CD4-positive, alpha-beta T cell treated with Interleukin-6 for 4 hours (primary cell): Measurements from ENCODE around the gene TM9SF3.

ENCODE experiments used
- DNase-seq: peaks from one replicate; pipeline ENCODE4 v3.0.0-alpha.2; 2020; ENCODE audit warnings: mixed read lengths

TM9SF3 gene

DNA sequence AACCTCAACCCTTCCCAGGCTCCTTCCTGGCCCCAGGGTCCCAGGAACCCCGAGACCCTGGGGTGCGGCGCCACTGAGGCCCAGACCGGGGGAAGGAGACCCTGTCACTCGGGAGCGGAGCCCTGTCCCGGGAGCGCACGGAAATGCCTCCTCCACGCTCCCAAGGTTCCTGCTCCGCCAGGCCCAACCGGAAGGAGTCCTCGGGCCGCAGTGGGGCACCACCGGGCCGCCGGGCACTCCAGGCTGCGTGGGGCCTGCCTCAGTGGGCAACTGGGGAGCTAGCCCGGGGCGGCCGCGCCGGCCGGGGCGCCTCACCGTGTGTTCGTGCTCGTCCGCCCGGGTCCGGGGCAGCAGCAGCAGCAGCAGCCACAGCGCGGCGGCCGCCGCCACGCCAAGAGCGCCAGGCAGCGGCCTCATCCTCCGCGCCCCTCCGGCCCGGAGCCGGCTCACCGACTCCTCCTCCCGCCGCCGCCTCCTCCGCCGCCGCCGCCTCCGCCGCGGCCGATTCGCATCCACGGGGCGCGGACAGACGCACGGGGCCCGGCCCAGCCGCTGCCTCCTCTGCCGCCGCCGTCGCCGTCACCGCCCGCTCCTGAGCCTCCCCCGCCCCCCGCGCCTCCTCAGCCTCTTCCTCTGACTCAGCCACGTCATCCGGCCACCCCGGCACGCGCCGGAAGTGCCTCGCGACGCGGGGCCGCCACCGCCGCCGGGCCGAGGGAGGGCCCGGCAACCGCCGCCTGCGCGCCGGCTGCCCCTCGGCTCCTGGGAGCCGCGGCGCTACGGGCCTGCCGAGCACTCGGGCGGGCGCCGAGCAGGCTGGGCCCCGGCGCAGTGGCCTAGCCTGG lies at the start of gene TM9SF3:
TM9SF3 (minus strand) TSS at position 594 of the 845 bp plus-strand sequence; CDS start at position 417, 177 bp downstream.
- DNase-seq, result peak; percentile 94

GRCh38 chr10:96636551-96636950 lies 49.7 kb upstream of the TM9SF3 start:
- no peak for DNase-seq

DNA sequence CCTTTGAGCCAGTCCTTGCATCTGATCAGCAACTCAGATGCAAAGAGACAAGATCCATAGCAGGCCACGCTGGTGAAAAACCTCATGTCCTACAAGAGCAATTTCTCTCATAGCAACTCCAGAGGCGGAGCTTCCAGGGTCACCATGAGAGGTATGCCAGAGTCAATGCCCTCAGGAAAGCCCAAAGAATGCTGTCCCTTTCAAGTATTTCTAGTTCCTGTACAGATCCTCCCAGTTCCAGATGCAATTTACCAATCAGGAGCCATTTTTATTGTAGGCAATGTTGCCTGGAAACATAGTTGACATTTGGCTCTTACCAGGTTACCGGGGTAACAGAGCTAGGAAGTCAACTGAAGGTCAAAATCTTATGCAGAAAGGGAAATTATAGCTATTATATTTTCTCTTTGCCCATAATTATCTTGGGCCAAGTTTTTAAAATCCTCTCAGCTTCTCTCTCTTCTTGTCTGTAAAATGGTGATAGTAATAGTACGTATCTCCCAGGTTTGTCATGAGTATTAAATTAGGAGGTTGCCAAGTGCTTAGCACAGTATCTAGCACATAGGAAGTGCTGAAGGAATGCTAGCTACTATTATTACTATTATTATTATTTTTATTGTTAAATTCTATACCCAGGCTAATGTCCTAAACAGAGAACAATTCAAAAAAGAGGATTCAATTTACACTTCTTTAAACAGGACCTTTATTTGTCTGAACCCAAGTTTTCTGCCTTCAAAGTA lies 46.3 kb upstream of the TM9SF3 start:
- DNase-seq, result no peak

DNA sequence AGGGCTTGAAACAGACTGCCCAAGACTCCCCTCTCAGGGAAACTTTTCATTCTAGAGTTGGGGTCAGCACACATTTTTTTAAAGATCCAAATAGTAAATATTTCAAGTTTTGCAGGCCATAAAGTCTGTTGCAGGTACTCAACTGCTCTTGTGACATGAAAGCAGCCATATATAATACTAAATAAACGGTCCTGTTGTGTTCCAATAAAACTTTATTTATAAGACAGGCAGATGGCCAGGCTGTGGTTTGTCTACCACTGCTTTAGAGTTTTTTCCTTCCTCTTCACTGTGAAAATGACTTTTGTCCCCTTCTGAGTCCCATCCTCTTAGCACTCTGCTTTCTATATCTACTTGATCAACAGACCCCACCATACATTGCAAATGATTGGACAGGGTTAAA lies 40.5 kb upstream of the TM9SF3 start:
- no peak for DNase-seq

DNA sequence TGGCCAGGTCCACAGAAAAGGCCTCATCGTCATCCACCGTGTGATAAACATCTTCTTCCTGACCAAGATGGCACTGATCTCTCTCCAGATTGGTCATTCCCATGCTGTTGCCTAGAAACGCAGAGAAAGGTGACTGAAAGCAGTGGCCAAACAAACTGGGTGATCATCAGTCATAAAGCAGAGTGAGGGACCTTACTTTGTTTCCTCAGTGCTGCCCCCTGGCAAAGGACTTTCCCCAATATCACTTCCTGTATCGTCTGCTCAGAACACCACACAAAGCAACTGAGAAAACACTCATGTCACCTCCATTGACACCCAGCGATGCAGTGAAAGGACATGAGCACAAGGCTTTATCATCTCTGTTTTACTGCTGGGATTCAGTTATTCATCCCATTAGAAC lies 40.0 kb upstream of the TM9SF3 start:
- DNase-seq, result peak; percentile 32

DNA sequence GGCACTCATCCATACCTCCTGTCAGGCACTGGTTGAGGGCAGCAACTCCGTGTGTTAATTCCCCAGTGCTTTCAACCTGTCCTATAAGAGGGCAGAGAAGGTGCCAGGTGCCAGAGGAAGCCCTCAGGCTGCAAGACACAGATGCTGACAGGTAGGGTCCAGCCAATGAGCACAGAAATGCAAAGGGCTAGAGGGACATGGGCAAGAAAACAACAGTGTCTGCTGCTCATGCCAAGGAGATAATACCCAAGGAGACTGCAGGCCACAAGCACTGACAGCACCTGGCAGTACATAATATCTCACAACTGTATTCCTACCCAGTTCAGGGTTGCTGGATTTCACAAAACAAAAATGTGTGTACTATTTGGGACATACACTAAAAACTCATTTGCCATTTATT lies 38.4 kb upstream of the TM9SF3 start:
- no peak for DNase-seq

- DNase-seq, result no peak
Observed at GRCh38 chr10:96622013-96622787, 35.4 kb upstream of the TM9SF3 start.

DNA sequence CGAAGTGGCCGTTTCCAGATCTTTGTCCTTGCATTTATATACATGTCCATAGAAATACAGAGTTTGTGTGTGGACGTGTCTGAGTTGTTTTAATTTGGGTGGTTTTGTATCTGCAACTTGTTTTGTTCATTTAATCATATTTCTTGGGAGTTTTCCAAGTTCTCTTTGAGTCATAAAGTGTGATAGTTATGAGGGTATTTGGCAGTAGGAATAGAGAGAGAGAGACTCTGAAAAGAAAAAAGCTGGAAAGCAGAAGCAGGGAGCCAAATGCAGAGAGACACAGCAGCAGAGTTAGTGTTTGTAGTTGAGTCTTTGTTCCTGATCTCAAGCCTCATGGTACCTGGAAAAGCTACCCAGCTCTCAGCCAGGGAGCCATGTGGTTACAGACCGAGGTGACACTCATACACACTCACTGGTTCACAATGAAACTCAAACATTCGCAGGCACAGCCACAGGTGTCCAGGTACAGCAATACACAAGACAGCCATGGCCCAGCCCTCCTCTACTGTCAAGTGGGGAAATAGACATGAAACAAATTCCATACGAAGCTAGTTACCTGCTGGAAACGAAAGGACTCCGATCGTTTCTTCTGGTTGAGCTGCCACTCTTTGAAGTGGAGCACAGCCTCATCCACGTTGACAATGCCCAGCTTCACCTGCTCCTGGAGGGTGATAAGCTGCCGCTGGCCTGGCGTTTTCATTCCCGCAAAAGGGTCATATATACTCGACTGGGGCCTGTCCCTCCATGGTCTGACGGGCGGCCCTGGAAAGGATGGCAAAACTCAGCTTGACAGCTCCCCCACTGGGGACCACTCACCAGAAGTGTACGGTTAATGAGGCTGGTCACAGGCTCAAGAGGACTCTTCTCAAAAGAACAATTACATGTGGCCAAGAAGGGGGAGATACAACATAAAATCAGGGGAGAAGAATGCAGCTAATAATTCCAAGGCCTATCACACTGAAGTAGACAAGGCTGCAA lies 33.3 kb upstream of the TM9SF3 start:
- no peak for DNase-seq

GRCh38 chr10:96619120-96619519 lies 32.3 kb upstream of the TM9SF3 start:
- DNase-seq, result no peak

- DNase-seq, result no peak
Observed at GRCh38 chr10:96618653-96619052, 31.8 kb upstream of the TM9SF3 start.

GRCh38 chr10:96616961-96617360 lies 30.1 kb upstream of the TM9SF3 start:
- no peak for DNase-seq

- DNase-seq, result no peak
Observed at GRCh38 chr10:96614515-96614914, 27.7 kb upstream of the TM9SF3 start.

DNA sequence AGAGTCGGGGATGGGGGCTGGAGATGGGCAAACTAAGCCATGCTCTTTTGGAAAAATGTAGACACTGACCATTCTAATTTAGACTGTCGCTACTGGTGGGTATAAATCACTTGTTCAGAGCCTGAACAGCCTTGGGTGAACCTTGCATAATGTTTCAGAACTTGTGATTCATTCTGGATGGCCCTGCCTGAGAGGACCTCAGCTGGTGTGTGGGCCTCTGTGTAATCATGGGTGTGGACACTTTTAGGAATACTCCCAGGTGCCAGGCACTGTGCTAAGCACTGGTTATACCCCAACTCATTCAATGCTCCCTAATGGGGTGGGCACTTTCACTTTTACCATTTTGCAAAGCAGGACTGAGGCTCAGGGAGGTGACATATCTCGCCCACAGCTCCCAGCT lies 26.8 kb upstream of the TM9SF3 start:
- no peak for DNase-seq

DNA sequence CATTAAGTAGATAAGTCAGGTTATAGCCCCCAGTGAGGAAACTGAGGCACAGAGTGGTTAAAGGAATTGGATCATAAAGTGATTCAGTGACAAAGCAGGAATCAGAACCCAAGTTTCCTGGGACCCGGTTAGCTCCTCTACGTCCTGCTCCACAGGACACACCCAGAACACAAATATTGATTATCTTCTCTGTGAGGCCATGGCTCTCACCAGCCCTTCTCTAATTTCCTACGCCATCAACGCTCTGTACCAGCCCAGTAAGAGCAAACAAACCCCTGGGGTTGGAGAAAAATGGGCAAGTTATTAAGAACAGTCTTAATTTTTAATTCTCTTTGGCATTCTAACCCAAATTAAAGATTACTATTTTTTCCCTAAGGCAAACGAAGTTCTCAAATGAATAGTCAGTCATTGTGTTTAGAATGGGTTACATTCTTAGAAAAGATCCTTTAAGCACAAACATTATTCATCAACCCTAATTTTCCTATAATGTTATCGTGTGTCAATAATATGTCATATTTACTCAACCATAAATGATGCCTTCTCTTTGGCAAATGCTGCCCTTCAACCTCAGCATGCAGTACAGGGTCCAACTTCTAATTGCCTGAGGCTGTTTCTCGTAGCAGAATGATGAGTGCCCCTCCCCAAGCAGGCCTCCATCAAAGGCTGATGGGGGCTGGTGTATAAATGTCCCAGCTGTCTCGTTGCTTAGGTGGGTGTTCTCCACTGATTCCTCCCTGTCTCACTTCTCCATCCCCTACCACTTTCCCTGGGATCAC lies 25.4 kb upstream of the TM9SF3 start:
- no peak for DNase-seq

DNA sequence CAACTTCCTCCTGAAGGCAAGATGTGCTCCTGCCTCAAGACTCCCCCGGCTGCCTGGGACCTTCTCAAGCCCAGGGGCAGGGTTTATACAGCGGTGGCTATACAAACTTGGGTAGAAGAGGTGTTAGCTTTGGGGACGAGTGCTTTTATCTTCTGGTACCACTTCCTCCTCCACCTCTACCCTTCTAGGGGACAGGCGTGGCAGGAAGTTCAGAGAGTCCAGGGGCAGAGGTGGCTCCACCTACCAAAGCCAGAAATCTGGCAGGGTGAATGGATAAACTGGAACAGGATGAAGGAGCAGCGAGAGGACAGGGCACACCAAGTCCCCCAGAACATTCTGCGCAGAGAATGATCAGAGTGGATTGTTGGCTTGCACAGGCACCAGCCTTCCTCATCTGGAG lies 24.0 kb upstream of the TM9SF3 start:
- no peak for DNase-seq

- no peak for DNase-seq
Observed at GRCh38 chr10:96609510-96609909, 22.7 kb upstream of the TM9SF3 start.

- DNase-seq, result no peak
Observed at GRCh38 chr10:96608805-96609204, 22.0 kb upstream of the TM9SF3 start.

DNA sequence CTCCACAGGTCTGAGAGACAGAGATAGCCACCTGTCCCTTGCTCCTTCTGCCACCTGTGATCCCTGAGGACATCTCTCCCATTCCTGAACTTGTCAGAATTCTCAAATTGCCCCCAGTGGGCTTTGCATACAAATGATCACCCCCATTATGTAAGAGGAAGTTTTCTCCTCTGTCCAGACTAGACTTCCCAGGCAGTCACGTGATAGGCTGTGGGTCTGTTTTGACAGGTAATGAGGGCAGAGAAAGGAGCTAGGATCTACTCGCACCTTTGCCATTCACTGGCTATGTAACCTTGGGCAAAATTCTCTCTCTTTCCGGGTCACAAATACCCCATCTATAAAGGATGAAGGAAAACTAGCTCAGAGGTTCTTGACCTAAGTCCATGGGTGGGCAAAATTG lies 21.4 kb upstream of the TM9SF3 start:
- no peak for DNase-seq

- DNase-seq, result no peak
Observed at GRCh38 chr10:96606946-96607345, 20.1 kb upstream of the TM9SF3 start.

GRCh38 chr10:96606216-96606615 lies 19.4 kb upstream of the TM9SF3 start:
- DNase-seq, result no peak

- DNase-seq, result no peak
Observed at GRCh38 chr10:96600337-96600736, 13.5 kb upstream of the TM9SF3 start.
